ENCODE data around the gene PTN.

The PTN gene

GRCh38 chr7:137262599-137262998 lies 80.9 kb downstream of the PTN start:
- POLR2A ChIA-PET = no interaction called here
- no peak for TF ChIP-seq CTCF (IDR thresholded peaks at IDR 0.05; ENCODE audit: control extremely low read depth, extremely low read depth, low read depth, missing control alignments)
- no peak for DNase-seq (ENCODE audit: extremely low spot score)
- CTCF ChIA-PET = no interaction called here

- DNase-seq (ENCODE audit: extremely low spot score) = no peak
- ChIA-PET POLR2A (no interaction called here), CTCF (interaction anchor here (1.2 kb wide), 1 partner anchor 18 kb away, joined by 3 read pairs; no protein-coding TSS in a partner anchor)
- TF ChIP-seq CTCF (IDR thresholded peaks at IDR 0.05; ENCODE audit: control extremely low read depth, extremely low read depth, low read depth, missing control alignments) = no peak
Measured at GRCh38 chr7:137258552-137258951, 85.0 kb downstream of the PTN start.

GRCh38 chr7:137254766-137255165 lies 88.8 kb downstream of the PTN start:
- no peak for TF ChIP-seq CTCF (IDR thresholded peaks at IDR 0.05; ENCODE audit: control extremely low read depth, extremely low read depth, low read depth, missing control alignments)
- CTCF ChIA-PET = no interaction called here
- no peak for DNase-seq (ENCODE audit: extremely low spot score)
- POLR2A ChIA-PET = no interaction called here

- DNase-seq (ENCODE audit: extremely low spot score) = no peak
- ChIA-PET POLR2A (no interaction called here), CTCF (interaction anchor here (0.8 to 1.2 kb wide), 2 partner anchors 9 to 22 kb away, joined by 3 read pairs; no protein-coding TSS in a partner anchor)
- no peak for TF ChIP-seq CTCF (IDR thresholded peaks at IDR 0.05; ENCODE audit: control extremely low read depth, extremely low read depth, low read depth, missing control alignments)
Measured at GRCh38 chr7:137245890-137246289, 97.6 kb downstream of the PTN start.

- TF ChIP-seq CTCF (IDR thresholded peaks at IDR 0.05; ENCODE audit: control extremely low read depth, extremely low read depth, low read depth, missing control alignments) = no peak
- ChIA-PET POLR2A (no interaction called here), CTCF (interaction anchor here (1.0 to 1.2 kb wide), 2 partner anchors 14 to 22 kb away, joined by 3 read pairs; no protein-coding TSS in a partner anchor)
- DNase-seq (ENCODE audit: extremely low spot score) = no peak
Measured at GRCh38 chr7:137245186-137245585, 98.3 kb downstream of the PTN start.

- TF ChIP-seq CTCF (IDR thresholded peaks at IDR 0.05; ENCODE audit: control extremely low read depth, extremely low read depth, low read depth, missing control alignments) = no peak
- POLR2A ChIA-PET = no interaction called here
- no peak for DNase-seq (ENCODE audit: extremely low spot score)
- CTCF ChIA-PET = interaction anchor here (1.3 kb wide), 1 partner anchor 8 kb away, joined by 6 read pairs; no protein-coding TSS in a partner anchor
Measured at GRCh38 chr7:137243741-137244140, 99.8 kb downstream of the PTN start.

GRCh38 chr7:137242616-137243015 lies 100.9 kb downstream of the PTN start:
- CTCF ChIA-PET = no interaction called here
- no peak for TF ChIP-seq CTCF (IDR thresholded peaks at IDR 0.05; ENCODE audit: control extremely low read depth, extremely low read depth, low read depth, missing control alignments)
- DNase-seq (ENCODE audit: extremely low spot score) = no peak
- POLR2A ChIA-PET = no interaction called here

All from GM10248 (cell line).